Colonic mucosa (tissue), 4 donors: ENCODE measurements around the gene NCSTN. TPM values are rescaled to one million over a fixed set of nuclear protein-coding genes. Genes with fewer than 3 reads are reported as not detected.

Experiments
- DNase-seq: peaks from one replicate; pipeline ENCODE4 v3.0.0-alpha.2; 2020
- H3K27ac ChIP-seq: fragments of 200-600 bp; one replicate; pipeline ENCODE4 v1.8.0; 2021
- H3K27me3 ChIP-seq: fragments of 200-600 bp; one replicate; pipeline ENCODE4 v1.8.0; 2021
- H3K36me3 ChIP-seq: fragments of 200-600 bp; one replicate; pipeline ENCODE4 v1.8.0; 2021
- H3K4me1 ChIP-seq: fragments of 200-600 bp; one replicate; pipeline ENCODE4 v1.8.0; 2021; ENCODE audit warnings: mild to moderate bottlenecking
- H3K4me3 ChIP-seq: fragments of 200-600 bp; one replicate; pipeline ENCODE4 v1.8.0; 2021
- H3K9ac ChIP-seq, 2 donors: one replicate each; pipeline ENCODE4 v1.7.0; 2013; ENCODE audit warnings: control low read depth in 2 of 2, low read depth in 2 of 2, low read length in 2 of 2
- H3K9me3 ChIP-seq: fragments of 200-600 bp; one replicate; pipeline ENCODE4 v1.8.0; 2021
- intact Hi-C: fragments of 100-400 bp; cut with DNase I; formaldehyde crosslinking; loops from one replicate; pipeline ENCODE4 v1.14.1; 2022
- total RNA-seq, 2 donors: library from RNA; stranded (reverse); fragmentation: NEBNext Ultra II Directional in 1 of 2; extraction: Animal tissue kit (Norgen Biotek cat#: 25700) in 1 of 2; gene quantifications; one replicate each; pipeline ENCODE4 v1.2.1, GENCODE V29; 2021
- TF ChIP-seq, protein P1 (sequence below): fragments of 200-600 bp; IDR thresholded peaks from one replicate; pipeline ENCODE4 v1.8.0; 2022; ENCODE audit warnings: antibody characterized with exemption, mild to moderate bottlenecking
- donor health status: healthy.
- donor health status: DM: no; HTN: no; CAD: no.
- donor health status: DM: no; HTN: no; CAD: no.

NCSTN gene
- total RNA-seq, 2 donors from 2014 or later: 83.5 to 88.0 TPM

DNA sequence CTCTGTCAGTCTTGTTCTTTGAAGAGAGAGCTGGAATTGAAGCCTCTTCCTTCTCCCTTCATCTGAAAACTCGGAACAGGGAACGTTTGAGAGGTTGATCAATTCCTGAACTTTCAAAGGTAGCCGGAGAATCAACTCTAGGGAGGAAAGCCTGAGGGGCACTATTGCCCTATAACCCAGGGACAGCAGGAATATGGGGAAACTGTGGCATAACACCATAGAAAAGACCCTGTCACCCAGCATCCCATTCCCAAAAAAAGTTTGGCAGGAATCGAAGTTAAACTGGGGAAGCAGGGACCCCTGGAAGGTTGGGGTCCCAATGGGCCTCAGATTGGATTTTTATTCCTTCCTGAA is 18.6 kb downstream of the NCSTN start:
- no peaks in the 10 kb centered on the region for H3K9me3 ChIP-seq
- H3K4me3 ChIP-seq: no peak overlapping the region
- H3K27me3 ChIP-seq: no peaks in the 10 kb centered on the region
- TF ChIP-seq, protein P1, sequence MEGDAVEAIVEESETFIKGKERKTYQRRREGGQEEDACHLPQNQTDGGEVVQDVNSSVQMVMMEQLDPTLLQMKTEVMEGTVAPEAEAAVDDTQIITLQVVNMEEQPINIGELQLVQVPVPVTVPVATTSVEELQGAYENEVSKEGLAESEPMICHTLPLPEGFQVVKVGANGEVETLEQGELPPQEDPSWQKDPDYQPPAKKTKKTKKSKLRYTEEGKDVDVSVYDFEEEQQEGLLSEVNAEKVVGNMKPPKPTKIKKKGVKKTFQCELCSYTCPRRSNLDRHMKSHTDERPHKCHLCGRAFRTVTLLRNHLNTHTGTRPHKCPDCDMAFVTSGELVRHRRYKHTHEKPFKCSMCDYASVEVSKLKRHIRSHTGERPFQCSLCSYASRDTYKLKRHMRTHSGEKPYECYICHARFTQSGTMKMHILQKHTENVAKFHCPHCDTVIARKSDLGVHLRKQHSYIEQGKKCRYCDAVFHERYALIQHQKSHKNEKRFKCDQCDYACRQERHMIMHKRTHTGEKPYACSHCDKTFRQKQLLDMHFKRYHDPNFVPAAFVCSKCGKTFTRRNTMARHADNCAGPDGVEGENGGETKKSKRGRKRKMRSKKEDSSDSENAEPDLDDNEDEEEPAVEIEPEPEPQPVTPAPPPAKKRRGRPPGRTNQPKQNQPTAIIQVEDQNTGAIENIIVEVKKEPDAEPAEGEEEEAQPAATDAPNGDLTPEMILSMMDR: no peak
- no peak for DNase-seq
- intact Hi-C loops: no loop called here
- no peaks in the 10 kb centered on the region for H3K4me1 ChIP-seq
- H3K36me3 ChIP-seq: peaks cover 10% of the 10 kb centered on the region
- H3K27ac ChIP-seq: no peak overlapping the region
- H3K9ac ChIP-seq: no peak overlapping the region

GRCh38 chr1:160362168-160362957 is 19.2 kb downstream of the NCSTN start:
- Histone ChIP-seq H3K27me3 (no peaks in the 10 kb centered on the region), H3K9ac (no peak overlapping the region), H3K36me3 (peaks cover 4% of the 10 kb centered on the region), H3K9me3 (no peaks in the 10 kb centered on the region), H3K4me1 (no peaks in the 10 kb centered on the region), H3K4me3 (no peak overlapping the region), H3K27ac (no peak overlapping the region)
- intact Hi-C loops: no loop called here
- no peak for DNase-seq
- TF ChIP-seq, protein P1: no peak

DNA sequence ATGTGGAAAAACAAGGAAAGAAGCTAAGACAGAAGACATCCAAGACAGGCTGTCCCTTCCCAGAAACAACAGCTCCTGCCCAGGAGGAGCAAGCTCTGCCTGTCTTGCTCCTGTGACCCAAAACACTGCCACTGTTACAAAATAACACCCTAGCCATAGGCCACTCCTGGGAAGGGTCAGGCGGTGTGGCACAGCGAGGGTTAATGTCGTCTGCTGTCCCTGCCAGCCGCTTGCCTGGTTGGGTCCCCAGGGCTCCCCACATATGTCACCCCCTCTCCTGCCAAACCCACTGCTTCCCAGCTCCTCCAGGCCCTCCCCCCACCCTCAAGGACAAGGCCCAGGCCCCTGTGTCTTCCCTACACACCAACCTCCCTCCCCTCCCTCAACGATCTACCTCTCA is 19.8 kb downstream of the NCSTN start:
- DNase-seq: no peak
- H3K9me3 ChIP-seq: no peaks in the 10 kb centered on the region
- intact Hi-C loops: no loop called here
- H3K4me3 ChIP-seq: no peak overlapping the region
- TF ChIP-seq, protein P1: no peak
- no peaks in the 10 kb centered on the region for H3K36me3 ChIP-seq
- no peaks in the 10 kb centered on the region for H3K4me1 ChIP-seq
- no peaks in the 10 kb centered on the region for H3K27me3 ChIP-seq
- no peak overlapping the region for H3K9ac ChIP-seq
- no peak overlapping the region for H3K27ac ChIP-seq

DNA sequence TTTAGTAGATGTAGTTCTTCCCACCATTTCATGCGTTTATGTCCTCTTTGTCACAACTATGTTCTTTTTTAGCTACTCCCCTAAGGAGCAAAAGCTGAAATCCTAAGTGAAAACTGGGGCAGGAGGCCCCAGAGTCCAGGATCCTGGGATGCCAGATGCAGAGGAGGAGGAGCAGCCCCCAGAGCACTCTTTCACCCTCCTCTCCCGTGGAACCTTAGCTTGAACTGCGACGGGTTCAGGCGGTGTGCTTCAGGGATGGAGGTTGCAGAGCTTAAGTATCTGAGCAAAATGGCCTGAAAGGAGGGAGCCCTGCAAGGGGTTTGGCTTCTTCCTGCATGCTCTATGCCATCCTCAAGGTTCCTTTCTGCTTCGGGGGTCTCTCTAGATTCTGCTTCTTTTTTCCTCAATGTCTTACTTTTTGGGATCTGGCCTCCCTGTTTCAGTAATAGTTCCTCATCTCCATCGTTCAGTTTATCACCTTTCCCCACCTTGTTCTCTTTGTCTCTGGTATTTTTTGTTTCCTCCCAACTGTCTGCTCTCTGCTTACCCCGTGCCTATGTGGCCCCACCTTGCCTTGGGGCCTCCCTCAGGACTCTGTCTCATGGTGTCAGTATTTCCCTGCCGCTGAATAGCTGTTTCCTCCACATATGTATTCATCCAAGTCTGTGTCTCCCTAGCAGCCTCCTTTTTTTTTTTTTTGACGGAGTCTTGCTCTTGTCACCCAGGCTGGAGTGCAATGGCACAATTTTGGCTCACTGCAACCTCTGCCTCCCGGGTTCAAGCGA is 21.0 kb downstream of the NCSTN start:
- Histone ChIP-seq H3K9ac (no peak overlapping the region), H3K36me3 (no peaks in the 10 kb centered on the region), H3K27me3 (no peaks in the 10 kb centered on the region), H3K4me3 (no peak overlapping the region), H3K4me1 (no peaks in the 10 kb centered on the region), H3K27ac (no peak overlapping the region), H3K9me3 (no peaks in the 10 kb centered on the region)
- intact Hi-C loops: no loop called here
- DNase-seq: no peak
- TF ChIP-seq, protein P1: no peak

GRCh38 chr1:160365325-160365724 is 22.1 kb downstream of the NCSTN start:
- no peak overlapping the region for H3K9ac ChIP-seq
- intact Hi-C loops: no loop called here
- no peak overlapping the region for H3K4me3 ChIP-seq
- H3K36me3 ChIP-seq: no peaks in the 10 kb centered on the region
- TF ChIP-seq, protein P1: no peak
- H3K4me1 ChIP-seq: no peaks in the 10 kb centered on the region
- H3K27me3 ChIP-seq: no peaks in the 10 kb centered on the region
- H3K9me3 ChIP-seq: no peaks in the 10 kb centered on the region
- no peak overlapping the region for H3K27ac ChIP-seq
- DNase-seq: no peak
